Right ventricle myocardium inferior (tissue), 1 donor: ENCODE measurements around the gene DVL1. TPM values are rescaled to one million over a fixed set of nuclear protein-coding genes. Genes with fewer than 3 reads are reported as not detected.
A peak's percentile ranks its signal among the peaks of the same experiment; 100 is the strongest.

Experiments used
- ATAC-seq: fragments of 200-7000 bp; cut with Tn5 transposase; one replicate; pipeline ENCODE4 v1.9.1; 2020; ENCODE audit warnings: mild to moderate bottlenecking, moderate library complexity
- DNase-seq: peaks from one replicate; pipeline ENCODE4 v3.0.0; 2021; ENCODE audit errors: missing footprints
- intact Hi-C: fragments of 100-400 bp; cut with DNase I; formaldehyde crosslinking; loops from one replicate; pipeline ENCODE4 v1.11.0; 2022
- total RNA-seq: library from RNA; stranded (reverse); fragmentation: NEBNext Ultra II Directional; extraction: Animal tissue kit (Norgen Biotek cat#: 25700); gene quantifications from one replicate; pipeline ENCODE4 v1.2.1, GENCODE V29; 2021
- donor health status: DM: no; HTN: yes; CAD: no; lungs with severe emphysema.

Gene DVL1
- total RNA-seq, 1 donor from 2014 or later = 119 TPM

DNA sequence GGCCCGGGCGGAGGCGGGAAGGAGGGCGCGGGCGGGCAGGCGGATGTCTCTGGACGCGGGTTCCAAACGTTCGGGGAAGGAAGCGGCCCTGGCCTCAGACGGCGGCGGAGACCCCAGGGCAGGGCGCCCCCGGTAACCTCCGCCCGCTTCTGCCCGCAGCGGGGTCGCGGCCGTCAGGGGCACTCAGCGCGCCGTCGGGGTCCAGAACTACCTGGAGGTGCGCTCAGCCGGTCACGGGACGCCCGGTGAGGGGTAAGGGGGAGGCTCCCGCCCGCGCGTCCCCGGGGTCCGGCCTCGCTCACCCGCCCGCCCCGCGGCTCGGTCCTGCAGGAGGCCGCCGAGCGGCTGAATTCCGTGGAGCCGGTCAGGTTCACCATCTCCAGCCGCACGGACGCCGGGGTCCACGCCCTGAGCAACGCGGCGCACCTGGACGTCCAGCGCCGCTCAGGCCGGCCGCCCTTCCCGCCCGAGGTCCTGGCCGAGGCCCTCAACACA, 40.4 kb downstream of the DVL1 start:
- ATAC-seq (no peak), DNase-seq (no peak)
- intact Hi-C loops = loop anchor here (2.0 kb wide), 1 partner anchor 40 kb away; the partner anchor contains the start of gene DVL1

DNA sequence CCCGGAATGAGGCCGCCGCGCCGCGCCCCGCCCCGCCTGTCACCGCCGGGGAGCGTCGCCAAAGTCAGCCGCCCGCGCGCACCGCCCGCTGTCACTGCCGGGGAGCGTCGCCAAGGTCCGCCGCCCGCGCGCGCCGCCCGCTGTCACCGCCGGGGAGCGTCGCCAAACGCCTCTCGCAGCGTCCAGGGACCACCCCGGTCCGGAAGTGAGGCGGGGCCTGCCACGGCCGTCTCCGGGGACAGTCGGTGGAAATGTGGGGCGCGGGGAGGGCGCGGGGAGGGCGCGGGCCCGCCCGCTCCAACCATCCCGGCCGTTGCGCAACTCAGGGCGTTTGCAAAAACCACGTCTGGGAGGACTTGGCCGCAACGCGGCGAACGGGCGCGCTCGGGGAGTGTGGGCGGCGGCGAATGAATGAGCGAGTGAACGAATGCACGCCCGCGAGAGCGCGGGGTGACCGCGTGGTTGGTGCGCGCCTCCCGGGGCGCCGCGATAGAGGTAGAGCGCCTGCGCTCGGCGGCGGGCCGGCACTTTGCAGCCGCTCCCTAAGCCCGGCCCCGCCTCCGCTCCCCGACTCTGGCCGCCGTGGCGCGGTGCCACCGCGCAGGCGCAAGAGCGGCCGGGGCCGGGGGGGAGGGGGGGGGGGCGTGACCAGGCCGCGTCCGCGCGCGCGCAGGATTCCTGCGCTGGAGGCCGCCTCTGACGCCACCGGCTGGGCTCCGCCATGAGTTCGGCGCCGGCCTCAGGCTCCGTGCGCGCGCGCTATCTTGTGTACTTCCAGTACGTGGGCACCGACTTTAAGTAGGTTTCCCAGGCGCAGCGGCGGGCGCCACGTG, 41.1 kb downstream of the DVL1 start, which contains the start of the genes ACAP3 and PUSL1:
TSS of gene ACAP3 (minus strand) at position 8 of the 833 bp plus-strand sequence. CDS start 115 bp downstream, outside the sequence.
TSS of gene PUSL1 (plus strand) at position 675 of the 833 bp plus-strand sequence. CDS start at position 722, 47 bp downstream.
- intact Hi-C loops = loop anchor here (2.0 kb wide), 1 partner anchor 41 kb away; the partner anchor contains the start of gene DVL1
- peak; percentile 81 for ATAC-seq

DNA sequence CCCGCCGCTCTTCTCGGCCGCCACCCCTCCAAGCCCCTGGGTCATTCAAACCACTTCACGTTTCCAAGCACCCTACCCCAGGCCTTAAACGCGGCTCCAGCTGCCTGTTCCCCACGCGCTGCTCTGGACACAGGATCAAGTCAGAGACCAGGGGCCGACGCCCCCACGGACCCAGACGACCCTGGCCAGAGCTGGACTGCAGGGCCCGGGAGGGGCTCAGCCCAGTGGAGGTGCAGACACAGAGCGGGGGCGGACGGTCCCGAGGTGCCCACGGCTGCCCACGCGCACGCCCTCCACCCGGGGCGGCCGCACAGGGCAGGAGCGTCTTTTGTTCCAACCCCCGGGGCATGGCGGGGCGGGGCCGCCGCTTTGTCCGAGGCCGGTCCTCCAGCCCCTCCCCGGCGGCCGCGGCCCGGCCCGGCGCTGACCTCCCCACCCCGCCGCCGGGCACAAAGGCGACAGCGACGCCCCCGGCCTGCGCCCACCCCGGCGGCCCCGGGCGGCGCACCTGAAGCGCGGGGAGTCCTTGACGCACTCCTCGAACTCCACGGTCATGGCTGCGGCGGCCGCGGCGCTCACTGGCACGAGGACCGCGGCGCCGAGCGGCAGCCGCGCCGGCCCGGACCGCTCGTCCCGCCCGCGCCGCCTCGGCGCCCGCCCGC, 41.8 kb downstream of the DVL1 start:
- peak; percentile 82 for DNase-seq

More for the DNA sequence above, 41.1 kb downstream of the DVL1 start, which contains the start of the genes ACAP3 and PUSL1:
- peak; percentile 95 for DNase-seq

DNA sequence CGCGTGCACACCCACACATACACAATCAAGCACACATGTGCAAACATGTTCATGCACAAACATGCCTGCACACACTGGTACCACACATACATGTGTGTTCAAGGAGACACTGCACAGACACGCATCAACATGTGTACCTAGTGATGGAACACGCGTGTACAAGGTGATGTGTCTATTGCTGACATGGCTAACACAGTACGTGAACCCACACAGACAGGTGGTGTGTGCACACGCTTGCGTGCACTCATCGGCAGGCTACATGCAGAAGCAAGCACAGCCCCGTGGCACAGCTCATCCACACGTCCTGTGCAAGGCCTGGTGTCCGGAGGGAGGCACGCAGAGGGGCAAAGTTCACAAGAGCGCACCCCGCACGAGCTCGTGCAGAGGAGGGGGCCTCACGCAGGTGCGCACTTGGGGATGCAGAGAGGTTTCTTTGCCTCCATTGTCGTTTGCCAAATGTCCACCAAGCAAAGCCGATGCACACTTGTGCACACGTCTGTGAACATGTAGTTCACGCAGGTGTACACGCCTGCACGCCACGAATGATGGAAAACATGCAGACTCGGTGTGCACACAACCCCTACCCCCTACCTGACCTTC, 42.5 kb downstream of the DVL1 start:
- DNase-seq (no peak), ATAC-seq (no peak)
- intact Hi-C loops = no loop called here

More for the DNA sequence above, 41.8 kb downstream of the DVL1 start:
- intact Hi-C loops = no loop called here
- ATAC-seq = no peak

DNA sequence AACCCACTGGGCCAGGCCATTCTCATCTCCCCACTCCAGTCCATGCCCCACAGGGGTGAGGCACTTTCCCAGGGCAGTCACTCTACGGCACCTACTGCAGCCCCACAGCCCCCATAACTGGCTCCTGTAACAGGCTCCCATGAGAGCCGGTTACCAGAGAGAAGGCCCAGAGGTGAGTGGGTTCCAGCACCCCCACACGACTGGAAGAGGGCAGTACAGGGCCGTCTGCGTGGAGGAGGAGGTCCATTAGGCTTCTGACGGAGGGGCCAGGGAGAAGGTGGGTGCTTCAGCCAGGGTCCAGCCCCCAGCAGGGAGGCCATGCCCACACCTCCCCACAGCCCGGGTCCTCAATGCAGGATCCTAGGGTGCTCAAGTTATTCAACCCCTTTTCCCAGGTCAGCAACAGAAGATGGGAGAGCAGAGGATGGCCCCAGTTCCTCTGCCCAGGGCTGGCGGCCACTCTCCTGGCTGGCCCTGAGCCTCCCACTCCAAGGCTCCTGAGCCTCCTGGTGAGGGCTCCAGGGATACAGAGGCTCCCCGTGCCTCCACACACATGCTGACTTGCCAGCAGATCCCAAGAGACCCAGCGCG, 43.1 kb downstream of the DVL1 start:
- DNase-seq (no peak), ATAC-seq (no peak)
- intact Hi-C loops = no loop called here

DNA sequence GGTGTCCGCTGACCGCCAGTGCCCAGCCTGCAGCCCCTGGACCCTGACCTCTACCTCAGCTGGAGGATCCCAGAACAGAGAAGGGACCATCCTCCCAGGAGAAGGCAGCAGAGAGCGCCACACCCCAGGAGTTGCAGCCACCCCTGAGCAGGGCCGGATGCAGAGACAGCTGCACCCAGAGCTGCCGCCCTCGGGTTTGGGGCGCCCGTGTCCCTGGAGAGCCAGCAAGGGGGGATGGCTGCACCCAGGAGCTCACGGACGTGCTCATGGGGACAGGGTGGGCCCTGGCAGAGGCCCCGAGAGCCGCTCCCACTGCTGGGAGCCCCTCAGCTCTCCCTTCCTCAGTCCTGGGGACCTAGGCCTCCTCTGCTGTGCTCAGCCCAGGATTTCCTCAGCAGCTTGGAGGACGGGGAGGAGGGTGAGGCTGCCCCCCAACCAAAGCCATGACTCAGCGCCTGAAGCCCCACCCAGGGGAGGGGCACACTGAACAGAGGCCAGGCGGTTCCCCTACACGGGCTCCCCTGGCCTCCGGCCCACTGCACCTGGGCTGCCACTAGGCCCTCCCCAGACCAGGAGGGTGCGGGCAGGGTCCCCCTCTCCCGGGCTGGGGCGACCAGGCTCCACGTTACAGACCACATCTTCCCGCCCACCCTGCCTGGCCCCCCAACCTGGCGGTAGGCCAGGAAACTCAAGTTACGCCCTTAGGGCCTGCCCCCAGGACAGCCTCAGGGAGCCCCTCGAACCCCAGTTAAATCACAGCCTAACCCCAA, 43.7 kb downstream of the DVL1 start:
- peak; percentile 26 for ATAC-seq
- intact Hi-C loops = no loop called here
- peak; percentile 83 for DNase-seq

DNA sequence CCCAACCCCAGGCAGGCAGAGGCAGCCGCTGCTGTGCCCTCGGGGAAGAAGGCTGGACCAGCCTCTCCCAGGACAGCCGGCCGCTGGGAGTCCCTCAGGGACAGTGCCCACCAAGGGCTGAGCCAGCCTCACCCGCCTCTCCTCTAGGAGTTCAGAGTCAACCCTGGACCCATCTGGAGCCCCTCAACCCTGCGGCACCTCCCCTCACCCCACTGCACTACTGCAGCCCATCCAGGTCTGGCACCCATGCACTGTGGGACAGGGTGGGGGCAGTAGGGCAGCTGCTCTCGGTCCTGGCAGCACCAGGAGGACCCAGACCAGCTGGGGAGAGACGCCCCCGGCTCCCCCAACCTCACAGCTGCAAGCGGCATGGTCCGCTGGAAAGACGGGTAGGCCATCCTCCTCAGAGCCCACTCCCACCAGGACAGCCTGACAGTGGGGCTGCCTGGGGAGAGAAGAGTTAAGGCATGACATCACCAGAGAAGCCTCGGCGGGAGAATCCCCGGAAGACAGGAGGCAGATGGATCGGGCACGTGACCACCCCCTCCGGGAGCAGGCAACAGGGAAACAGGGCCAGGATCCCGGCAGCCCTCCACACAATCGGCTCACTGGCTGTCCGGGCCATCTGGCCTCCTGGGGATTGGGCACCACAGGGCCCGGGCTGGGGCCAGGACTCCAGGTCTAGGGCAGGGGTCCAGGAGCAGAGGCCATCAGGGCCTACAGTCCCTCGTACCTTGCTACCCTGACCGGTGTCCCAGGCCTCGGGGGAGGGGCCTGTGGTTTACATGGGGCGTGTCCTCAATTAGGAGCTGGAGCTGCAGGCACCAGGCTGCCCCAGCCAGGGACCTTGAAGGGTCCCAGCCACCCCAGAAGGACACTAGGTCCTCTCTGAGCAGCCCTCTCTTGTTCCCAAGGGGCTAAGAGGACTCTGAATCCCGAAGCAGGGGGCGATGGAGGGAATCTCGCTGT, 44.6 kb downstream of the DVL1 start:
- DNase-seq (peak; percentile 90), ATAC-seq (peak; percentile 18)
- intact Hi-C loops = no loop called here

DNA sequence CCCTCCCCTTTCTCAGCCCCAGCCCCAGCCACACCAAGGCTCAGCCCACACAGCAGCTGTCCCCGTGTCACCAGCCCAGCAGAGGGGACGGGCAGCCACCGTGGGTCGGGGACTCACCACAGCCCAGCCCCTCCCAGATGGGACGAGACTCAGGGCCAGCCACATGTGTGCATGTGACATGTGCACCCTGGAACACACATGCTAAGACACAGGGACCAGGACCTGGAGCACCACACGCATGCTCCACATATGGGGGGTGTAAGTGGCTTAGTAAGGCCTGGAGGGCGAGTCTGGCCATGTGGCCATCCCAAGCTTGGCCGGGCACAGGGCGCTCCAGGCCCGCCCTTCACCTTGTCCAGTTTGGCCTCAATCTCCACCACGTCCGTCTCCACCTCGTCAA, 45.5 kb downstream of the DVL1 start:
- DNase-seq (no peak), ATAC-seq (no peak)
- intact Hi-C loops = no loop called here

DNA sequence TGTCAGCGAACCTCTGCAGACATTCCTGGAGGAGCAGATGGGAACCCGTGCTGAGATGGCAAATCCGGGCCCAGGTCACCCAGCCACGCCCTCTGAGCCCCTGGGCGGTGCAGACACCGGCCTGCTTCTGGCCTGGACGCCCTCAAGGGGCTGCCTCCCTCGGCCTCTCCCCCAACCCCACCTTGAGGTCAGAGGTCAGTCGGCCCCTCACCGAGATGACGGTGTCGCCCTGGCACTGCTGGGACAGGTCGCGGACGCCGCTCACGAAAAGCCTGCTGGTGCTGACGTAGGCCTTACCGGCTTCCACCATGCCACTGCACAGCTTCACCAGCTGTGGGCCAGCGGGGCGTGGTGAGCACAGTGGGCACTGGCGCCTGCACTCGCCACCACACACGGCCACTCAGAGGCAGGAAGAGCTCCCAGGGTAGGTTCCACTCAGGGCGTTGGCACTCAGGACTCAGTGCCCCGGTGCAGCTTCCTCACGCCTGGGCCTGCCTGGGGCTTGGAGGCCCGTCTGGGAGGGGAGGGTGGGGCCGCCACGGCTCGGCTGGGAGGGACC, 46.2 kb downstream of the DVL1 start:
- intact Hi-C loops = no loop called here
- no peak for DNase-seq
- ATAC-seq = no peak

DNA sequence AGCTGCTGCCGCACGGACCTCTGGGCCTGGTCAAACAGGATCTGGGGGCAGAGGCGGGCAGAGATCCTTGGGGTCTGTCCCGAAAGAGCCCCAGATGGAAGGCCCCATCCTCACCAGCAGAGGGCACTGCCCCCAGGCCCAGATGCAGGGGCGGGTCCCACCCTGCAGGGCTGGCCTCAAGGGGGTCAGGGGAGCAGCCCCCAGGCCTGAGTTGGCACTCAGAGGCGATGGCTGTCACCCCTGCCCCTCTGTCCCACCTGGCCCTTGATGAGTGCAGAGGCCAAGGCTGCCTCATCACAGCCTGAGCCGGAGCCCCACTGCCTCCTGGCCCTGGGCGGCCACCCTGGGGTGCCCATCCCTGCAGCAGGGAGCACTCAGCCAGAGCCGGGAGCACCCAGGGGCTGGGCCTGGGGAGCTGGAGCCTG, 47.2 kb downstream of the DVL1 start:
- no peak for ATAC-seq
- intact Hi-C loops = no loop called here
- DNase-seq = no peak

DNA sequence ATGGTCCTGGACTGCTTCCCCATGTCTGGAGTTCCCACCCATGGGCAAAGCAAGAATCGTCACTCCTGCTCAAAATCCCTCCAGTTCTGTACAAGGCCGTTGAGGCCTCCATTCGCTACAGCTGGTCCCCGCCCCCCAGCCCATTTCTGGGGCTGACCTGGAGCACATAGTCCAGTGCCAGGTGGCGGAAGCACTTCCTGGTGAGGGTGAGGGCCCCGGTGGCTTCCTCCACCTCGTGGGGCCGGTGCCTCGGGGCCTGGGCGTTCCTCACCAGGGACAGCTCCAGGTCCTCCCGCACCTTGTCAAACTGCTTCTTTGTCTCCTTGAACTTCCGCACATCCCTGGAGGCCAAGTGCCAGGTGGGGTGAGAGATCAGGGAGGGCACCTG, 48.9 kb downstream of the DVL1 start:
- DNase-seq (no peak), ATAC-seq (no peak)
- intact Hi-C loops = no loop called here

DNA sequence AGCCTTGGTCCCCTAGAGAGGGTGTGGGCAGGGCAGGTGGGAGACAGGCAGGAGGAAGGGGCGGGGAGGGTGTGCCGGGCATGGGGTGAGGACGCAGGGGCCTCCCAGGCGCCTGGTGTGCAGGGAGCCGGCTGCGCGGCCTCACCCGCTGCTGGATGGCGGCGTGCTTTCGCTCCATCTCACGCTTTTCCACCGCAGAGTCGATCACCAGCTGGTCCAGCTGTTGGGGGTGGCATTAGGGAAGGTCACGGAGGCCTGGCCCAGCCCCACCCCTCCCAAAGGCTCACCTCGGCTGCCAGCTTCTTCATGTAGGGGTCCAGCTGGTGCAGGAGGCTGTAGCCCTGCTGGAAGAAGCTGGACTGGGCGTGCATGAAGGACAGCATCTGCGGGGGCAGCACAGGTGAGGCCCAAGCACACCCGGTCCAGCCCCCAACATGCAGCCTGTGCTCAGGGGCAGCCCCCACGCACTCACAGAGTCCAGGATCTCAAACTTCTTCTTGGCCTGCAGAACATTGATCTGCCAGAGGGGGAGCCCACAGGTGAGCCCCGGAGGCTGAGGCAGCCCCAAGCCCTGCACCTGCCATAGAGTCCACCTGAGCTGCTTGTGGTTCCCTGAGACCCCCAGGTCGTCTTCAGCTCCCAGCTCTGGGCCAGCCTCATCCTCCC, 49.4 kb downstream of the DVL1 start:
- ATAC-seq = no peak

DNA sequence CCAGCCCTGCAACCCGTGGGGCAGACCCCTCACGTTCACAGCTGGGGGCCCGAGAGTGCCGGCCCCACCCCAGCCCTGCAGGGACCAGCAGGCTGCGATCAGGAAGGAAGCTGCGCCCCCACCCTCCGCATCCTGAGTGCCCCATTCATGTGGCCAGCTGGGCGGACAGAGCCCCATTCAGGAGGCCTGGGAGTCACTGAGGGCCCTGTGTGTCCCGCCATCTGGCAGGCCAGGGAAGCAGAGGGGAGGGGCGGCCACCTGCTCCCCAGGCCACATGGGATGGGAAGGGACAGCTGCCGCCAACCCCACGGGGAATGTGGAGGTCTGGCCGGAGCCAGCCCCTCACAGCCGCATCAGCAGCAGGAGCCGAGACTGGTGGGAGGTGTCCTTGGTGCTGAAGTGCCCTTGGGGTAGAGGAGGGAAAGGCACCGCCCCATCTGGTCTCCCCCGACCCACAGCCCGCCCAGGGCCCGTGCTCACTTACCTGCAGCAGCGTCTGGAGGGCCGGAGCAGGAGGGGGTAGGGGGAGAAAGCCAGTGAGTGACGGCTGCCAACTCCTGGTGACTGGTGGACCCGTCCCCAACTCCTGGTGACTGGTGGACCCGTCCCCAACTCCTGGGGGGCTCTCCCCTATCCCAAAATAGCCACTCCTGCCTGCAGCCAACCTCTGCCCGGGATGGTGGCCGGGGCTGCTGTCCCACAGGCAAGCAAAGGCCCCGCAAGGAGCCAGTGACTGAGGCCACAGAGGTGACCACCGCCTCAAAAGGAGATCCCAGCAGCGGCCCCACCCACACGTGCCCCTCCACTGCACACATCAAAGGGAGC, 50.1 kb downstream of the DVL1 start:
- DNase-seq (no peak), ATAC-seq (no peak)
- intact Hi-C loops = no loop called here

More for the DNA sequence above, 49.4 kb downstream of the DVL1 start:
- no peak for DNase-seq
- intact Hi-C loops = no loop called here

DNA sequence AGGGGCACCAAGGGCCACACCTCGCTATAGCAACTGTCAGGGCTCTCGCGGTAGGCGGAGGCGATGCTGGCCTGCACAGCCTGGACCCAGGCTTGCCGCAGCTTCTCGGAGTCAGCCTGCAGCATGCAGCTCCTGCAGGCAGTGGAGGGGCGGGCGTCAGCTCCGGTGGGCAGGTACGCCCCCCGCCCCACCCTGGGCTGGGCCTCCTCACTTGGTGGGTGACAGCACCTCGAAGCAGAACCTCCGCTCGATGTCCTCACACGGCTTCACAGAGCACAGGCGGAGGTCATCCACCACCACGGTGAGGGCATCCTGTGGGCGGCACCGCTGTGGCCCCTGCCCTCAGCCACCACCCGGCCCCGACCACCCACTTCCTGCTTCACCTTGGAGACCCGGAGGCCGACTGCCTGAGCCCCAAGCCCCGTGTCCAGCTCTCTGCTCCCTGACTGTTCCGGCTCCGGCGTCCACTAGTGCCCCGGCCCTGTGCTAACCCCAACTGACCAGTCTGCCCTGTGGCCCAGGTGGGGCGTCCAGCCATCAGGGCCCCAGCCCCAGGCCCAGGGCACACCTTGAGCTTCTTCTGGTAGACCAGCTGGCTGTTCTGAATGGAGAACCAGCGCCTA, 51.3 kb downstream of the DVL1 start:
- no peak for DNase-seq
- intact Hi-C loops = no loop called here

More for the DNA sequence above, 51.3 kb downstream of the DVL1 start:
- no peak for ATAC-seq
